22Rv1 (cell line): ENCODE results near the gene ZBTB48.

ENCODE experiments used
- ZFX ChIP-seq: fragments of 450-650 bp; IDR thresholded peaks from 2 replicates; pipeline ENCODE4 v1.6.1; 2017; ENCODE audit warnings: antibody characterized with exemption, borderline replicate concordance
- TF ChIP-seq, protein P1 (sequence below): fragments of 450-650 bp; IDR thresholded peaks from 2 replicates; pipeline ENCODE4 v1.5.1; 2017; ENCODE audit warnings: mild to moderate bottlenecking

DNA sequence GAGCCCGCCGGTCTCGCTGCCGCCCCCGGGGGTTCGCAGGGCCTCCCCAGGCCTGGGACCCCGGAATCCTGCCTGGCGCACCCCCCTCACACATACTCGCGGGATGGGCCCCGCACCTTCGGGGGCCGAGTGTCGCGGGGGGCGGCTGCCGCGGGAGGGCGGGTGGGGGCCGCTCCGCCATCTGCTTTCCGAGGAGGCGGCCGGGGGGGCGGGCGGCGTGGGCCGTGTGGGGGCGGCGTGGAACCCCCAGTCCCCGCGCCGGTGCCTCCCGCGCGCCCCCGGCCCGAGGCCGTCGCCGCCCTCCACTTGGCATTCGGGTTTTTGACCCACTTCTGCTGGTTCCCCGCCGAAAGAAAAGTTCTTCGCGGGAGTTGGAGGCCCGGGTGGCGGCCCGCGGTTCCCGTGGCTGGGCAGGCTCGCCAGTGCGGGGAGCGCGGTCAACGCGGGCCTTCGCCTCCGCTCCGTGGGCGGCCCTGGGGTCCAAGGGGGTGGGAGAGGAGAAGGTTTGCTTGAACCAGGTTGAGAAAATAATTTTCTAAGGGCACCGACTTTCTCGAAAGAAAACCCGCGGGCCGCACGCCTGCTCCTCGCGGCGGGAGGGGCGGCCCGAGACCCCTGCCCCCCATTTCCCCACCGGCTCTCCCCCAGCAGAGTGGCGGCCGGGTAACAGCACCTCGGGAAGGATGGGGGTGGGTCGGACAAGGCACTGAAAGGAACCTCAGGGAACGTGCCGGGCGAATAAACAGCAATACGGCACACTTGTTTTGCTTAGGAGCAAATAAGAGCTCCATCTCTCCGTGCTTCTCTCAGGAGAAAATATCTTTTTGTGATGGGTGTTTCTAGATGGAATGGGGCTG lies 35.4 kb downstream of the ZBTB48 start:
- TF ChIP-seq, protein P1, sequence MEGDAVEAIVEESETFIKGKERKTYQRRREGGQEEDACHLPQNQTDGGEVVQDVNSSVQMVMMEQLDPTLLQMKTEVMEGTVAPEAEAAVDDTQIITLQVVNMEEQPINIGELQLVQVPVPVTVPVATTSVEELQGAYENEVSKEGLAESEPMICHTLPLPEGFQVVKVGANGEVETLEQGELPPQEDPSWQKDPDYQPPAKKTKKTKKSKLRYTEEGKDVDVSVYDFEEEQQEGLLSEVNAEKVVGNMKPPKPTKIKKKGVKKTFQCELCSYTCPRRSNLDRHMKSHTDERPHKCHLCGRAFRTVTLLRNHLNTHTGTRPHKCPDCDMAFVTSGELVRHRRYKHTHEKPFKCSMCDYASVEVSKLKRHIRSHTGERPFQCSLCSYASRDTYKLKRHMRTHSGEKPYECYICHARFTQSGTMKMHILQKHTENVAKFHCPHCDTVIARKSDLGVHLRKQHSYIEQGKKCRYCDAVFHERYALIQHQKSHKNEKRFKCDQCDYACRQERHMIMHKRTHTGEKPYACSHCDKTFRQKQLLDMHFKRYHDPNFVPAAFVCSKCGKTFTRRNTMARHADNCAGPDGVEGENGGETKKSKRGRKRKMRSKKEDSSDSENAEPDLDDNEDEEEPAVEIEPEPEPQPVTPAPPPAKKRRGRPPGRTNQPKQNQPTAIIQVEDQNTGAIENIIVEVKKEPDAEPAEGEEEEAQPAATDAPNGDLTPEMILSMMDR = no peak
- TF ChIP-seq ZFX = no peak
